CD14-positive monocyte (primary cell): ENCODE measurements around the gene ATG4B. TPM values are rescaled to one million over a fixed set of nuclear protein-coding genes. Genes with fewer than 3 reads are reported as not detected.

Source experiments
- DNase-seq, 3 donors: peaks; one replicate each; pipeline ENCODE4 v3.0.0-alpha.2; 2011 to 2022
- H2AFZ ChIP-seq: 2 replicates; pipeline ENCODE4 v1.6.0; 2012; ENCODE audit warnings: mild to moderate bottlenecking, low read depth, low read length, inconsistent platforms; ENCODE audit not compliant: insufficient read depth, poor library complexity, severe bottlenecking
- H3K27ac ChIP-seq, 2 donors: 1 replicate in 1 of 2; 2 replicates in 1 of 2; pipeline ENCODE4 v1.5.1; 2012 to 2013; ENCODE audit warnings: low read length in 2 of 2, control low read depth in 1 of 2, inconsistent platforms in 1 of 2, low read depth in 1 of 2, mild to moderate bottlenecking in 1 of 2
- H3K27me3 ChIP-seq, 2 donors: one replicate each; pipeline versions ENCODE4 v1.6.0 to v1.6.1; 2011 to 2013; ENCODE audit warnings: low read length in 2 of 2; ENCODE audit not compliant: control insufficient read depth in 2 of 2, insufficient read depth in 2 of 2
- H3K36me3 ChIP-seq, 2 donors: replicated peaks in 1 of 2; 1 replicate in 1 of 2; 2 replicates in 1 of 2; pipeline versions ENCODE4 v1.5.1 to v1.6.1; 2012 to 2013; ENCODE audit warnings: low read length in 2 of 2, control low read depth in 1 of 2, inconsistent platforms in 1 of 2, mild to moderate bottlenecking in 1 of 2; ENCODE audit not compliant: insufficient read depth in 2 of 2, control insufficient read depth in 1 of 2
- H3K4me1 ChIP-seq, 2 donors: 1 replicate in 1 of 2; 2 replicates in 1 of 2; pipeline versions ENCODE4 v1.5.1 to v1.6.1; 2012 to 2013; ENCODE audit warnings: low read length in 2 of 2, control low read depth in 1 of 2, inconsistent platforms in 1 of 2, mild to moderate bottlenecking in 1 of 2, moderate library complexity in 1 of 2; ENCODE audit not compliant: insufficient read depth in 2 of 2, control insufficient read depth in 1 of 2
- H3K4me2 ChIP-seq: replicated peaks from 2 replicates; pipeline ENCODE3; 2012; ENCODE audit warnings: low read length, moderate library complexity, mild to moderate bottlenecking; ENCODE audit not compliant: poor library complexity, severe bottlenecking; ENCODE audit errors: extremely low read depth
- H3K4me3 ChIP-seq, 3 experiments: fragments of 200-600 bp in 1 of 3; sonication (generic) in 1 of 3; replicated peaks in 1 of 3; 1 replicate in 2 of 3; 2 replicates in 1 of 3; pipeline ENCODE4 v1.5.1; 2011 to 2013; ENCODE audit warnings: low read length in 3 of 3, mild to moderate bottlenecking in 3 of 3, control low read depth in 2 of 3, low read depth in 2 of 3, inconsistent platforms in 1 of 3, moderate library complexity in 1 of 3
- H3K79me2 ChIP-seq: 2 replicates; pipeline ENCODE4 v1.6.0; 2012; ENCODE audit warnings: mild to moderate bottlenecking, control low read depth, inconsistent platforms, low read length, moderate library complexity; ENCODE audit not compliant: insufficient read depth
- H3K9ac ChIP-seq: 2 replicates; pipeline ENCODE4 v1.6.0; 2017; ENCODE audit warnings: low read length, mild to moderate bottlenecking; ENCODE audit not compliant: insufficient read depth, poor library complexity, severe bottlenecking
- H3K9me3 ChIP-seq, 2 donors: replicated peaks in 1 of 2; 1 replicate in 1 of 2; 2 replicates in 1 of 2; pipeline versions ENCODE4 v1.5.1 to v1.6.1; 2012 to 2013; ENCODE audit warnings: low read length in 2 of 2, control low read depth in 1 of 2; ENCODE audit not compliant: control insufficient read depth in 1 of 2, insufficient read depth in 1 of 2
- H4K20me1 ChIP-seq: 2 replicates; pipeline ENCODE4 v1.6.0; 2012; ENCODE audit warnings: mild to moderate bottlenecking, low read length, control low read depth, moderate library complexity; ENCODE audit not compliant: insufficient read depth
- H3K27ac Mint-ChIP-seq, 7 donors: one replicate each; pipeline ENCODE4 v1.8.0; 2020; ENCODE audit warnings: mild to moderate bottlenecking in 7 of 7, mixed read lengths in 7 of 7, moderate library complexity in 6 of 7, inconsistent platforms in 2 of 7
- H3K27me3 Mint-ChIP-seq, 3 donors: one replicate each; pipeline ENCODE4 v1.8.0; 2021 to 2022; ENCODE audit warnings: low read depth in 3 of 3, mild to moderate bottlenecking in 3 of 3, mixed read lengths in 3 of 3, moderate library complexity in 3 of 3, inconsistent platforms in 1 of 3
- H3K36me3 Mint-ChIP-seq, 2 donors: one replicate each; pipeline ENCODE4 v1.8.0; 2020; ENCODE audit warnings: mixed read lengths in 2 of 2, inconsistent platforms in 1 of 2, mild to moderate bottlenecking in 1 of 2
- H3K4me1 Mint-ChIP-seq: one replicate; pipeline ENCODE4 v1.8.0; 2020; ENCODE audit warnings: mild to moderate bottlenecking, mixed read lengths
- H3K4me3 Mint-ChIP-seq, 2 donors: one replicate each; pipeline ENCODE4 v1.8.0; 2020; ENCODE audit warnings: mild to moderate bottlenecking in 2 of 2, mixed read lengths in 2 of 2, moderate library complexity in 1 of 2
- H3K9me3 Mint-ChIP-seq, 7 donors: one replicate each; pipeline ENCODE4 v1.8.0; 2020 to 2022; ENCODE audit warnings: mixed read lengths in 7 of 7, mild to moderate bottlenecking in 6 of 7, moderate library complexity in 6 of 7, inconsistent platforms in 2 of 7
- WGBS: methylation state at CpG from one replicate; pipeline ENCODE4 v1.1.5; 2013; ENCODE audit warnings: missing lambda C conversion rate; ENCODE audit not compliant: insufficient coverage; 5-methylcytosine and 5-hydroxymethylcytosine counted together
- intact Hi-C, 2 donors: fragments of 100-400 bp; cut with micrococcal nuclease; formaldehyde crosslinking; loops; one replicate each; pipeline versions ENCODE4 v1.15.0 to v1.15.1; 2023
- polyA plus RNA-seq, 3 donors: library from polyadenylated mRNA; depleted of rRNA in 1 of 3; unstranded in 2 of 3; stranded (reverse) in 1 of 3; fragments of 300-500 nt in 2 of 3; fragments of >200 nt in 1 of 3; fragmentation: Illumina TruSeq in 2 of 3; gene quantifications; 1 replicate in 2 of 3; 2 replicates in 1 of 3; pipeline ENCODE4 v1.2.3, GENCODE V29; 2012 to 2021
- TF ChIP-seq, protein P1 (sequence below): fragments of 200-600 bp; IDR thresholded peaks from one replicate; pipeline ENCODE4 v1.8.0; 2022; ENCODE audit warnings: antibody characterized with exemption, mild to moderate bottlenecking

Gene ATG4B
- polyA plus RNA-seq, 3 donors, result 54.5 to 202 (median 58.9) TPM

GRCh38 chr2:241602720-241603119 is 34.8 kb upstream of the ATG4B start:
- TF ChIP-seq, protein P1, sequence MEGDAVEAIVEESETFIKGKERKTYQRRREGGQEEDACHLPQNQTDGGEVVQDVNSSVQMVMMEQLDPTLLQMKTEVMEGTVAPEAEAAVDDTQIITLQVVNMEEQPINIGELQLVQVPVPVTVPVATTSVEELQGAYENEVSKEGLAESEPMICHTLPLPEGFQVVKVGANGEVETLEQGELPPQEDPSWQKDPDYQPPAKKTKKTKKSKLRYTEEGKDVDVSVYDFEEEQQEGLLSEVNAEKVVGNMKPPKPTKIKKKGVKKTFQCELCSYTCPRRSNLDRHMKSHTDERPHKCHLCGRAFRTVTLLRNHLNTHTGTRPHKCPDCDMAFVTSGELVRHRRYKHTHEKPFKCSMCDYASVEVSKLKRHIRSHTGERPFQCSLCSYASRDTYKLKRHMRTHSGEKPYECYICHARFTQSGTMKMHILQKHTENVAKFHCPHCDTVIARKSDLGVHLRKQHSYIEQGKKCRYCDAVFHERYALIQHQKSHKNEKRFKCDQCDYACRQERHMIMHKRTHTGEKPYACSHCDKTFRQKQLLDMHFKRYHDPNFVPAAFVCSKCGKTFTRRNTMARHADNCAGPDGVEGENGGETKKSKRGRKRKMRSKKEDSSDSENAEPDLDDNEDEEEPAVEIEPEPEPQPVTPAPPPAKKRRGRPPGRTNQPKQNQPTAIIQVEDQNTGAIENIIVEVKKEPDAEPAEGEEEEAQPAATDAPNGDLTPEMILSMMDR, result no peak
- H3K4me3 Mint-ChIP-seq, result no peak overlapping the region
- no peaks in the 10 kb centered on the region for H3K27me3 ChIP-seq
- no peak overlapping the region for H3K9ac ChIP-seq
- no peak for DNase-seq
- H4K20me1 ChIP-seq, result no peaks in the 10 kb centered on the region
- no peaks in the 10 kb centered on the region for H3K9me3 ChIP-seq
- no peaks in the 10 kb centered on the region for H3K79me2 ChIP-seq
- over 99% methylated on average over 15 of the region's 17 CpGs for WGBS
- H3K27ac ChIP-seq, result no peak overlapping the region
- peaks cover 0 to 1% (median 0%) of the 10 kb centered on the region in 7 donors for H3K9me3 Mint-ChIP-seq
- no peaks in the 10 kb centered on the region for H3K4me1 ChIP-seq
- no peak overlapping the region for H3K4me2 ChIP-seq
- peak overlapping the region in 1 of 7 donors; percentile 35 for H3K27ac Mint-ChIP-seq
- intact Hi-C loops, result no loop called here
- H3K4me1 Mint-ChIP-seq, result no peaks in the 10 kb centered on the region
- H3K4me3 ChIP-seq, result no peak overlapping the region
- H3K27me3 Mint-ChIP-seq, result peaks cover 0 to 2% (median 1%) of the 10 kb centered on the region in 3 donors
- no peak overlapping the region for H2AFZ ChIP-seq
- peaks cover 75 to 96% of the 10 kb centered on the region in 2 donors for H3K36me3 Mint-ChIP-seq
- H3K36me3 ChIP-seq, result peaks cover 60 to 89% of the 10 kb centered on the region in 2 donors

DNA sequence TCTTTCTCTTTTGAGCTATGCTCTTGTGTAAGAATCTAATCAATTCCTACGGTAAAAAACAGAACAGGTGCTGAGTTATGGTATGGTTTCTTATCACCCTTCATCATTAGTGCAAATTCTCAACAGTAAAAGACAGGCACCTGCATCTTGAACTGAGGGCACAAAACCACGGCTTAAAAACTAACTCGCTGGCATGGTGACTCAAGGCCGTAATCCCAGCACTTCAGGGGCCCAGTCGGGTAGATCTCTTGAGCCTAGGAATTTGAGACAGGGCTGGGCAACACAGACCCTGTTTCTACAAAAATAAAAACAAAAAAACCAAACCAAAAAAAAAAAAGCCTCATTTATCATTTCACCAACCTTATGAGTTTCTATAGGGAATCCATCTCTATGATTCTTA is 33.8 kb upstream of the ATG4B start:
- Histone ChIP-seq H3K36me3 (peaks cover 57 to 89% of the 10 kb centered on the region in 2 donors), H3K4me2 (no peak overlapping the region), H3K79me2 (no peaks in the 10 kb centered on the region), H2AFZ (no peak overlapping the region), H3K4me3 (no peak overlapping the region), H3K4me1 (no peaks in the 10 kb centered on the region), H3K9me3 (no peaks in the 10 kb centered on the region), H3K27me3 (no peaks in the 10 kb centered on the region), H3K27ac (no peak overlapping the region), H3K9ac (no peak overlapping the region), H4K20me1 (peaks cover 3% of the 10 kb centered on the region)
- 92% methylated on average over 2 of the region's 5 CpGs for WGBS
- peaks cover 0 to 3% (median 1%) of the 10 kb centered on the region in 3 donors for H3K27me3 Mint-ChIP-seq
- peaks cover 0 to 1% (median 0%) of the 10 kb centered on the region in 7 donors for H3K9me3 Mint-ChIP-seq
- intact Hi-C loops, result no loop called here
- H3K36me3 Mint-ChIP-seq, result peaks cover 76 to 95% of the 10 kb centered on the region in 2 donors
- DNase-seq, result no peak
- H3K4me3 Mint-ChIP-seq, result no peak overlapping the region
- H3K27ac Mint-ChIP-seq, result peak overlapping the region in 1 of 7 donors; percentile 15
- TF ChIP-seq, protein P1, result no peak
- no peaks in the 10 kb centered on the region for H3K4me1 Mint-ChIP-seq
